GM12878 (cell line): Measurements from ENCODE around the gene CBARP. TPM values are rescaled to one million over a fixed set of nuclear protein-coding genes. Genes with fewer than 3 reads are reported as not detected.

ENCODE experiments used
- BRCA1 ChIP-seq: IDR thresholded peaks from 2 replicates; pipeline ENCODE4 v1.6.1; 2011; ENCODE audit warnings: low read depth, low read length, improper control_type of control experiment
- CBX5 ChIP-seq: sonication (generic); IDR thresholded peaks from 2 replicates; pipeline ENCODE4 v1.6.1; 2016; ENCODE audit warnings: low read depth, moderate library complexity, mild to moderate bottlenecking, inconsistent platforms
- CREM ChIP-seq: IDR thresholded peaks from 2 replicates; pipeline ENCODE4 v1.6.1; 2014; ENCODE audit warnings: antibody characterized with exemption, low read depth
- CTCF ChIP-seq, 3 experiments: IDR thresholded peaks in 2 of 3; conservative IDR thresholded peaks in 1 of 3; 2 replicates each; pipeline ENCODE4 v1.5.1; 2011; ENCODE audit warnings: low read depth in 3 of 3, low read length in 3 of 3, mild to moderate bottlenecking in 3 of 3, control low read depth in 2 of 3, moderate library complexity in 2 of 3, inconsistent platforms in 1 of 3, mixed read lengths in 1 of 3; ENCODE audit not compliant: control insufficient read depth in 2 of 3, insufficient read depth in 1 of 3; ENCODE audit errors: extremely low read depth in 1 of 3
- EGR1 ChIP-seq, 2 experiments: IDR thresholded peaks; 1 replicate in 1 of 2; 2 replicates in 1 of 2; pipeline ENCODE4 v1.6.1; 2011 to 2012; ENCODE audit warnings: low read depth in 2 of 2, low read length in 2 of 2, borderline replicate concordance in 1 of 2, mild to moderate bottlenecking in 1 of 2, moderate library complexity in 1 of 2
- FOXM1 ChIP-seq: IDR thresholded peaks from 2 replicates; pipeline ENCODE4 v1.6.1; 2012; ENCODE audit warnings: low read depth, mild to moderate bottlenecking, inconsistent platforms, low read length, moderate library complexity
- GATAD2B ChIP-seq: fragments of 450-650 bp; conservative IDR thresholded peaks from 2 replicates; pipeline ENCODE4 v1.6.1; 2017; ENCODE audit warnings: low read depth, mild to moderate bottlenecking, moderate library complexity
- IKZF1 ChIP-seq: fragments of 450-650 bp; conservative IDR thresholded peaks from 2 replicates; pipeline ENCODE4 v1.6.1; 2017; ENCODE audit warnings: antibody characterized with exemption, mild to moderate bottlenecking
- JUND ChIP-seq: IDR thresholded peaks from 2 replicates; pipeline ENCODE4 v1.6.1; 2012; ENCODE audit warnings: low read depth, mild to moderate bottlenecking, low read length, improper control_type of control experiment, moderate library complexity
- KAT2A ChIP-seq: conservative IDR thresholded peaks from 2 replicates; pipeline ENCODE4 v1.6.1; 2011; ENCODE audit warnings: low read depth, low read length; ENCODE audit not compliant: control insufficient read depth
- KDM1A ChIP-seq: fragments of 200-600 bp; sonication (generic); IDR thresholded peaks from 2 replicates; pipeline ENCODE4 v1.6.1; 2016; ENCODE audit warnings: borderline replicate concordance
- KLF5 ChIP-seq: fragments of 450-650 bp; IDR thresholded peaks from 2 replicates; pipeline ENCODE4 v1.6.1; 2014; ENCODE audit warnings: mild to moderate bottlenecking; ENCODE audit not compliant: partially characterized antibody
- MAX ChIP-seq: IDR thresholded peaks from 2 replicates; pipeline ENCODE4 v1.6.1; 2012; ENCODE audit warnings: low read depth, low read length, improper control_type of control experiment
- NR2C1 ChIP-seq: fragments of 450-650 bp; IDR thresholded peaks from 2 replicates; pipeline ENCODE4 v1.6.1; 2017; ENCODE audit warnings: antibody characterized with exemption, mild to moderate bottlenecking, moderate library complexity
- NR2F1 ChIP-seq: fragments of 450-650 bp; conservative IDR thresholded peaks from 2 replicates; pipeline ENCODE4 v1.6.1; 2017; ENCODE audit warnings: mild to moderate bottlenecking
- POLR2AphosphoS2 ChIP-seq: IDR thresholded peaks from 2 replicates; pipeline ENCODE4 v1.6.1; 2011; ENCODE audit warnings: low read depth, mild to moderate bottlenecking, low read length, improper control_type of control experiment, moderate library complexity
- RAD51 ChIP-seq: fragments of 450-650 bp; IDR thresholded peaks from 2 replicates; pipeline ENCODE4 v1.6.1; 2016; ENCODE audit warnings: moderate library complexity, mild to moderate bottlenecking, inconsistent platforms
- SIX5 ChIP-seq: IDR thresholded peaks from 2 replicates; pipeline ENCODE4 v1.6.1; 2011; ENCODE audit warnings: mild to moderate bottlenecking, low read depth, low read length, moderate library complexity; ENCODE audit not compliant: severe bottlenecking
- STAT1 ChIP-seq: fragments of 450-650 bp; conservative IDR thresholded peaks from 2 replicates; pipeline ENCODE4 v1.6.1; 2014; ENCODE audit warnings: antibody characterized with exemption, mild to moderate bottlenecking
- ZNF274 ChIP-seq: IDR thresholded peaks from one replicate; pipeline ENCODE4 v1.8.0; 2011; ENCODE audit not compliant: insufficient read length, insufficient read depth
- ZNF384 ChIP-seq: IDR thresholded peaks from 2 replicates; pipeline ENCODE4 v1.6.1; 2012; ENCODE audit warnings: low read depth, mild to moderate bottlenecking, low read length, improper control_type of control experiment, borderline replicate concordance
- ZNF592 ChIP-seq: fragments of 450-650 bp; IDR thresholded peaks from 2 replicates; pipeline ENCODE4 v1.6.1; 2017; ENCODE audit warnings: mild to moderate bottlenecking, moderate library complexity
- polyA plus RNA-seq, 11 experiments: library from polyadenylated mRNA; depleted of rRNA in 4 of 11; unstranded in 6 of 11; stranded (reverse) in 5 of 11; fragments of >200 nt; fragmentation: Nextera tagmentation in 4 of 11; fragmentation: Illumina TruSeq in 1 of 11; extraction: Ambion mirVana in 4 of 11; extraction: Trizol in 1 of 11; gene quantifications; 1 replicate in 1 of 11; 2 replicates in 10 of 11; pipeline versions ENCODE4 v1.2.1 to v1.2.3, GENCODE V29; 2011 to 2016; ENCODE audit warnings: inconsistent platforms in 2 of 11, missing spikeins in 2 of 11, low read depth in 1 of 11
- total RNA-seq, 4 experiments: library from RNA; depleted of rRNA in 3 of 4; stranded (reverse); fragments of >200 nt in 3 of 4; fragmentation: Illumina TruSeq in 1 of 4; extraction: Trizol in 1 of 4; gene quantifications; 2 replicates each; pipeline versions ENCODE4 v1.2.1 to v1.2.3, GENCODE V29; 2013 to 2021

The CBARP gene
- total and polyA plus RNA-seq, 10 of the 15 experiments (the other 5 are each of a cell fraction or from before 2014, with no cell fraction given), result 0.04 to 0.59 (median 0.18) TPM; not detected in 3

GRCh38 chr19:1269478-1270212 lies 31.8 kb upstream of the CBARP start (continued):
- no peak for TF ChIP-seq RAD51
- no peak for TF ChIP-seq ZNF384
- TF ChIP-seq FOXM1, result no peak
- TF ChIP-seq BRCA1, result no peak
- 0 out of 2 replicates have a peak, but pooled peaks have one; percentile 40 for TF ChIP-seq JUND
- TF ChIP-seq KDM1A, result no peak
- TF ChIP-seq NR2C1, result peak; percentile 81
- no peak for TF ChIP-seq ZNF274
- 0 out of 2 replicates have a peak, but pooled peaks have one; percentile 72 for TF ChIP-seq STAT1
- peak in 1 of 2 experiments; percentile 76; a peak in 2 of 3 replicates for TF ChIP-seq EGR1 (IDR thresholded peaks at IDR 0.05; ENCODE audit: borderline replicate concordance in 1 of 2, low read depth in 2 of 2, low read length in 2 of 2)
- no peak for TF ChIP-seq CBX5
- peak; percentile 48 for TF ChIP-seq NR2F1
- peak; percentile 10; the same call in 1 of the 2 replicates for TF ChIP-seq CREM
- peak; percentile 93 for TF ChIP-seq GATAD2B
- peak; percentile 74 for TF ChIP-seq KLF5
- no peak for TF ChIP-seq KAT2A
- no peak for TF ChIP-seq CTCF (IDR thresholded peaks at IDR 0.05 in 2 of 3, conservative IDR thresholded peaks at IDR 0.05 in 1 of 3; ENCODE audit: control insufficient read depth in 2 of 3, extremely low read depth in 1 of 3, insufficient read depth in 1 of 3, low read depth in 3 of 3, low read length in 3 of 3)
- TF ChIP-seq POLR2AphosphoS2, result peak; percentile 73; the same call in 1 of the 2 replicates
- TF ChIP-seq MAX, result peak; percentile 80; the same call in 1 of the 2 replicates
- peak; percentile 86 for TF ChIP-seq IKZF1
- 0 out of 2 replicates have a peak, but pooled peaks have one; percentile 29 for TF ChIP-seq ZNF592
- no peak for TF ChIP-seq SIX5
